Kidney (tissue), 14 donors: Measurements from ENCODE around the gene CPXM2. TPM values are rescaled to one million over a fixed set of nuclear protein-coding genes. Genes with fewer than 3 reads are reported as not detected.

Experiments used
- DNase-seq, 5 donors: peaks; one replicate each; pipeline ENCODE4 v3.0.0-alpha.2; 2013 to 2020
- FAIRE-seq: peaks from 2 replicates; lab custom pipeline; 2012; peaks lifted over from hg19 to GRCh38; lab: Jason Lieb, UNC
- H3K27ac ChIP-seq, 2 donors: one replicate each; pipeline ENCODE4 v1.7.0; 2013; ENCODE audit warnings: low read depth in 2 of 2, low read length in 2 of 2, inconsistent platforms in 1 of 2
- H3K27me3 ChIP-seq: one replicate; pipeline ENCODE4 v1.7.1; 2013; ENCODE audit warnings: low read length, inconsistent platforms; ENCODE audit not compliant: control insufficient read depth, insufficient read depth
- H3K36me3 ChIP-seq, 3 donors: one replicate each; pipeline versions ENCODE4 v1.7.0 to v1.7.1; 2013; ENCODE audit warnings: low read length in 3 of 3, control low read depth in 1 of 3, inconsistent platforms in 1 of 3; ENCODE audit not compliant: insufficient read depth in 3 of 3, control insufficient read depth in 2 of 3
- H3K4me1 ChIP-seq, 3 donors: one replicate each; pipeline versions ENCODE4 v1.7.0 to v1.7.1; 2013; ENCODE audit warnings: low read length in 3 of 3, inconsistent platforms in 1 of 3, low read depth in 1 of 3; ENCODE audit not compliant: control insufficient read depth in 2 of 3, insufficient read depth in 2 of 3
- H3K4me3 ChIP-seq, 3 donors: one replicate each; pipeline versions ENCODE4 v1.7.0 to v1.8.1; 2013; ENCODE audit warnings: low read length in 3 of 3, control low read depth in 1 of 3, inconsistent platforms in 1 of 3
- H3K9ac ChIP-seq, 3 donors: one replicate each; pipeline versions ENCODE4 v1.7.0 to v1.7.1; 2013; ENCODE audit warnings: low read length in 3 of 3, control low read depth in 1 of 3, inconsistent platforms in 1 of 3
- H3K9me3 ChIP-seq, 3 donors: one replicate each; pipeline versions ENCODE4 v1.7.0 to v1.7.1; 2013; ENCODE audit warnings: low read length in 3 of 3, control low read depth in 1 of 3, inconsistent platforms in 1 of 3; ENCODE audit not compliant: control insufficient read depth in 2 of 3, insufficient read depth in 1 of 3
- CTCF ChIP-seq: IDR thresholded peaks from 3 replicates; pipeline ENCODE4 v1.5.1; 2012; ENCODE audit warnings: mild to moderate bottlenecking, moderate library complexity, borderline replicate concordance; ENCODE audit not compliant: insufficient read depth; ENCODE audit errors: extremely low read depth
- intact Hi-C: fragments of 100-400 bp; cut with DNase I; formaldehyde crosslinking; loops from one replicate; pipeline ENCODE4 v1.11.1; 2022
- polyA plus RNA-seq: library from polyadenylated mRNA; stranded (reverse); fragments of 350-450 nt; fragmentation: Illumina TruSeq; extraction: RNeasy Lipid Tissue Mini Kit (QIAGEN cat#74804); gene quantifications from one replicate; pipeline ENCODE4 v1.2.3, GENCODE V29; 2014; ENCODE audit warnings: low read depth, low replicate concordance; ENCODE audit not compliant: insufficient read depth
- total RNA-seq: library from RNA; stranded (reverse); fragmentation: NEBNext Ultra II Directional; extraction: Animal tissue kit (Norgen Biotek cat#: 25700); gene quantifications from one replicate; pipeline ENCODE4 v1.2.1, GENCODE V29; 2021
- donor health status: control.
- donor health status: control.
- donor health status: control.
- donor health status: control.
- donor health status: control.
- donor health status: DM: yes; HTN: yes; CAD: no.
- donor health status: Normal renal cell carcinoma (clear cell type).

The CPXM2 gene
- total and polyA plus RNA-seq, 2 donors from 2014 or later = 18.1 to 18.5 TPM

GRCh38 chr10:123704076-123704475, 187.5 kb downstream of the CPXM2 start:
- no peak for TF ChIP-seq CTCF
- H3K36me3 ChIP-seq = no peaks in the 10 kb centered on the region
- no peak overlapping the region for H3K9ac ChIP-seq
- H3K9me3 ChIP-seq = no peaks in the 10 kb centered on the region
- no peak for FAIRE-seq
- no peak for DNase-seq
- intact Hi-C loops = no loop called here
- H3K4me3 ChIP-seq = no peak overlapping the region
- H3K27me3 ChIP-seq = no peaks in the 10 kb centered on the region
- H3K4me1 ChIP-seq = no peaks in the 10 kb centered on the region
- H3K27ac ChIP-seq = no peak overlapping the region

- FAIRE-seq (no peak), DNase-seq (no peak)
- H3K9me3 ChIP-seq = no peaks in the 10 kb centered on the region
- no peak overlapping the region for H3K9ac ChIP-seq
- no peak for TF ChIP-seq CTCF
- intact Hi-C loops = no loop called here
- no peak overlapping the region for H3K4me3 ChIP-seq
- no peaks in the 10 kb centered on the region for H3K36me3 ChIP-seq
- H3K27ac ChIP-seq = no peak overlapping the region
- no peaks in the 10 kb centered on the region for H3K27me3 ChIP-seq
- H3K4me1 ChIP-seq = no peaks in the 10 kb centered on the region
Measured at GRCh38 chr10:123703195-123703790, 188.3 kb downstream of the CPXM2 start.

Other genes starting within 250 kb of the CPXM2 start
- not detected for gene GPR26, start 225.5 kb downstream of the CPXM2 start, total RNA-seq
- gene GPR26, start 225.5 kb downstream of the CPXM2 start, polyA plus RNA-seq = not detected
- 39.7 TPM for gene CHST15, start 201.8 kb upstream of the CPXM2 start, total RNA-seq
- 2.8 TPM for gene CHST15, start 201.8 kb upstream of the CPXM2 start, polyA plus RNA-seq